Stimulated activated CD4-positive, alpha-beta T cell treated with anti-CD3 and anti-CD28 coated beads, Interleukin-15, amount 100 ng/mL, for 48 hours (primary cell): Measurements from ENCODE around the gene SLC30A5.
"Not testable (repeated sequence)": the region's sequence is repeated elsewhere in the genome, so short reads cannot be mapped to it uniquely, and the experiment has no call there.

Experiments used
- DNase-seq, 2 donors: peaks; one replicate each; pipeline ENCODE4 v3.0.0-alpha.2; 2020; ENCODE audit warnings: low read depth in 2 of 2

SLC30A5 gene

DNA sequence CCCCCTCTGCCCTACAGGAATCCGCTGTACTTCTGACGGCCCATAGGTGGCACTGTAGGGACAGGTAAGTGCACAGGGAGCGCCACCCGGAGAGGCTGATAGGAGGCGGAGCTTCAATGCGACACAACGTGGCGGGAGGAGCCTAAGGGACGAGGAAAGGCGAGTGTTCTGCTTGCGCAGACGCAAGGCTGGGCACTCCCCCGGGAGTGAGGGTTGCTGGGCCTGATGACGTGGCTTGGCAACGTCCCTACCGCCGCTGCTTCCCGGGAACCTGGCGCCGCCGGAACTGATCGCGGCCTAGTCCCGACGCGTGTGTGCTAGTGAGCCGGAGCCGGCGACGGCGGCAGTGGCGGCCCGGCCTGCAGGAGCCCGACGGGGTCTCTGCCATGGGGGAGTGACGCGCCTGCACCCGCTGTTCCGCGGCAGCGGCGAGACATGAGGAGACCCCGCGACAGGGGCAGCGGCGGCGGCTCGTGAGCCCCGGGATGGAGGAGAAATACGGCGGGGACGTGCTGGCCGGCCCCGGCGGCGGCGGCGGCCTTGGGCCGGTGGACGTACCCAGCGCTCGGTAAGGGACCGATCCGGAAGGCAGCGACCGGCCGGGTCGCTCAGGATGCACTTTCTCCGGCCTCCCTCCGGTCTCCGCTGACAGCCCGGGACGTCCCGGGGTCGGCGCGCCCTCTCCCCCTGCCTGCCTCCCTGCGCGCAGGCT is at the start of gene SLC30A5:
TSS of gene SLC30A5 (plus strand) at position 244 of the 712 bp plus-strand sequence. CDS start at position 486, 242 bp downstream.
- DNase-seq = peak; percentile 98 to 99

DNA sequence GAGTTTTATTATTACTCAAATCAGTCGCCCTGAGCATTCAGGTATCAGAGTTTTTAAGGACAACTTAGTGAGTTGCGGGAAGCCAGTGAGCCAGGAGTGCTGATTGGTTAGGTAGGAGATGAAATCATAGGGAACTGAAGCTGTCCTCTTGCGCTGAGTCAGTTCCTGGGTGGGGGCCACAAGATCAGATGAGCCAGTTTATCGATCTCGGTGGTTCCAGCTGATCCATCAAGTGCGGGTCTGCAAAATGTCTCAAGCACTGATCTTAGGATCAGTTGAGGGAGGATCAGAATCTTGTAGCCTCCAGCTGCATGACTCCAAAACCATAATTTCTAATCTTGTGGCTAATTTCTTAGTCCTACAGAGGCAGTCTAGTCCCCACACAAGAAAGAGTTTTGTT is 48.6 kb upstream of the SLC30A5 start:
- DNase-seq = not testable (repeated sequence)

DNA sequence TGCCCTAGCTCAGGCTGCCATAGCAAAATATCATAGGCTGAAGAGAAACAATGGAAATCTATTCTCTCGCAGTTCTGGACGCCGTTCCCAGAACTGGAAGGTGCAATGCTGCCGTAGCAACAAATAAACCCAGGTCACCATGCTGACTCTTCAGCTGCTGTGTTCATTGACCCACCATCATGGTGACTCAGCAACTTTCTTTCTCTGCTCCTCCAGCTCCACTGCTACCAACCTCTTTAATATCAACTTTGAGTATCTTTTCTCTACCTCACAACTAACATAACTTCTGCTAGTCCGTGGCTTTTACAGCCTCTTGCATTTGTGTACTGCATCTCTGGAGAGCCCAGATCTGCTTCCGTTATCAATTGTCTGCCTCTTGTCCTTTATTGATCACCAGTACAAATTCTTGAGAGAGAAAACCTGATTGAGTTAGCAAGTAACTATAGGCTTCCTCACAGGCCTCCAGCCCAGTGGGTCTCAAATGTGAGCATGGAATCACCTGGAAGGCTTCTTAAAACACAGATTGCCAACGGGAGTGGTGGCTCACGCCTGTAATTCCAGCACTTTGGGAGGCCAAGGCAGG is 47.3 kb upstream of the SLC30A5 start:
- DNase-seq = no peak

DNA sequence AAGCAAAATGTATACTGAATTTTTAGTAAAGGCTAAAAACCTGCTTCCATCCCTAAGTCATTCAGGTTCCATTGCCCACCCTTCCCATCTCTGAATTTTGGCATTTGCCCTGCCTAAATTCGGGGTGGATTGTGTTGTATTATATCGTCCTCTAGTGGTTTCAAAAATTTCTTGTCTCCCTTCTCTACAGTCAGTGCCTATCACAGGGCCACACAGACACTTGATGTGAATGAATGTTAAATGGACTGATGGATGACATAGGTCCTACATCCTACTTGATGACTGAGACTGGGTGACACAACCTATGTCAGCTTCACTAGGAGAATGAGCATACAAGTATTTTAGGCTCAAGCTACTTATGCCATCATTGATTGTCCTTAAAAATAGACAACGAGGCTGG is 45.6 kb upstream of the SLC30A5 start:
- DNase-seq = no peak

DNA sequence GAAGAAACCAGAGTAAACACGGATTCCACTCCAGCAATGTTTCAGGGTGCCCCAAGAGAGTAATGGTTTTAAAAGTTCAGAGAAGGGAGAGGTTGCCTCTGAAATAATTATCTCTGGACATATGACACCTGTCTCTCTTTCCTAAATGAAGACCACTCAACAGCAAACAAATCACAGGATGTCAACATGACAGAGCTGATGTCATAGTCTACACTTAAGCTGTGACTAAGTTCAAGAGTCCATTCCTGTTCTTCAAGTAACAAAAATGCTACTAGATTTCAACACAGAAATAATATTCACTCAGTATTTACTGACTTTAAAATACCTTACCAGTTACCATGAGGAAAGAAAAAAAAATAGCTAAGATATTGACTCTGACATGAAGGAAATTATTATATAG is 44.7 kb upstream of the SLC30A5 start:
- no peak for DNase-seq

DNA sequence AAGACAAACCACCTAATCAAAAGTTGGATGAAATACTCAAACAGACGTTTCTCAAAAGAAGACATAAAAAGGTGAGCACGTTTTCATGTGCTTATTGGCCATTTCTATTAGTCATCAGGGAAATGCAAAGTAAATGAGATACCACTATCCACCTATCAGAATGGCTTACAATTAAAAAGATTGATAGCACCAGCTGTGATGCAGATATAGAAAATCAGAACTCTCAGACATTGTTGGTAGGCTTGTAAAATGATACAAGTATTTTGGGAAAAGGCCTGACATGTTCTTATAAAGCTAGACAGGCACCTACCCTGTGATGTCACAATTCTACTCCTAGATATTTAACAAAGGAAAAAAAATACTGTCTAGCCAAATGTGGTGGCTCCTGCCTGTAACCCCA is 44.0 kb upstream of the SLC30A5 start:
- DNase-seq = no peak

DNA sequence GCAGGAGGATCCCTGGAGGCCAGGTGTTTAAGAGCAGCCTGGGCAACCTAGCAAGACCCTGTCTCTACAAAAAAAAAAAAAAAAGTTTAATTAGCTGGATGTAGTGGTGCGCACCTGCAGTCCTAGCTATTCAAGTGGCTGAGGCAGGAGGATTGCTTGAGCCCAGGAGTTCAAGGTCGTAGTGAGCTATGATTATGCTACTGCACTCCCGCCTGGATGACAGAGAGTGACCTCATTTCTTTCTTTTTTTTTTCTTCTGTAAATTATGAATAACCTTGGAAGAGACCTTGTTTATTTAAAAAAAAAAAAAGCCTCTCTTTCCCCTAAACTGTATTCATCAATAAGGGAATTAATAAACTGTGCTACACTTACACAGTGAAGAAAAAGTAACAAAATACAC is 43.6 kb upstream of the SLC30A5 start:
- DNase-seq = no peak

DNA sequence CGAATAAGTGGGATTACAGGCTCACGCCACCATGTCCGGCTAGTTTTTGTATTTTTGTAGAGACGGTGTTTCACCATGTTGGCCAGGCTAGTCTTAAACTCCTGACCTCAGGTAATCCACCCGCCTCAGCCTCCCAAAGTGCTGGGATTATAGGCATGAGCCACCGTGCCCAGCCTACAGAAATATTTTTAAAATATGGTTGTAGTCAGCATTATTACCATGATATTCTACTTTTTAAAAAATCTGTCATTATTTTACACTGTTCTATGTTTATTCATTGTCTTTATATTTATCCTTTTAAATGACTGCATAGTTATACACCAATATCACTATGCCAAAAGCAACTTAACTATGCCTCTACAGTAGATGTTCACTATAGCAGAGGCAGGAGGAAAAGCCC is 41.6 kb upstream of the SLC30A5 start:
- no peak for DNase-seq

DNA sequence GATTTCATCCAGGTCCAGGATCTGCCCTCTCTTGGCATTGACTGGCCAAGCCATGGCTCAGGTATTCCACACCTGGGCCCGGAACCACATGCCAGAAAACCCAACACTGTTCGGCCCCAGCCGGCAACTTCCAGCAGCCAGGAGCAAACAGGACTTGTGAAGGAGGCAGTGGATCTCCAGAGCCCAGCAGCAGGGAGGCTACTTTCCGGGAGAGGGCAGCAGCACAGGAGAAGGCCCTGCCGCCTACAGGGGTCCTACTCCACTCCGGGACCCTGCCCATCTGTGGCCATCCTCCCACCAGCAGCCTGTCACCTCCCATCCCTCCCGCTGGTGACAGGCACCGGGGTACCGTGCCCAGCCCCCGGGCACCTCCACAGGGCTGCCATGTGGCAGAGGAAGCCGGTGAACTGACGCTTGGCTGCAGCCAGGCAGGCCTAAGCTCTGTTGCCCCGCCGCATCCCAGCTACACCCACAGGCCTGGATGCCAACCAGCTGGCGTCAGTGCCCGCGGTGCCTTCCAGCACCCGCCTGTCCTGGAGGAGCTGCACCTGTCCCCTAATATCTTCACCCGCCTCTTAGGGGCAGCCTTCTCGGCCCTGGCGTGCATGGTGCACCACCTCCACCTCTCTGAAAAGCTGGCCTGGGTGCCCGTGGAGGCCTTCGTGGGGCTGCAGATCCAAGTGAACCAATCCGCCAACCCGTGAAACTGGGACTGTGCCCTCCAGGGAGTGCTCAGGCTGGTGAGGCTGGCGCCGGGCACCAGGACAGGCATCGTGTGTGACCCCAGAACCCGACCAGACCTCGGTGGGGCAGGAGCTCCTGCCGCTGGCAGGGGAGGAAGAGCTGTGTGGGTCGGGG is 18.9 kb upstream of the SLC30A5 start:
- DNase-seq = no peak

DNA sequence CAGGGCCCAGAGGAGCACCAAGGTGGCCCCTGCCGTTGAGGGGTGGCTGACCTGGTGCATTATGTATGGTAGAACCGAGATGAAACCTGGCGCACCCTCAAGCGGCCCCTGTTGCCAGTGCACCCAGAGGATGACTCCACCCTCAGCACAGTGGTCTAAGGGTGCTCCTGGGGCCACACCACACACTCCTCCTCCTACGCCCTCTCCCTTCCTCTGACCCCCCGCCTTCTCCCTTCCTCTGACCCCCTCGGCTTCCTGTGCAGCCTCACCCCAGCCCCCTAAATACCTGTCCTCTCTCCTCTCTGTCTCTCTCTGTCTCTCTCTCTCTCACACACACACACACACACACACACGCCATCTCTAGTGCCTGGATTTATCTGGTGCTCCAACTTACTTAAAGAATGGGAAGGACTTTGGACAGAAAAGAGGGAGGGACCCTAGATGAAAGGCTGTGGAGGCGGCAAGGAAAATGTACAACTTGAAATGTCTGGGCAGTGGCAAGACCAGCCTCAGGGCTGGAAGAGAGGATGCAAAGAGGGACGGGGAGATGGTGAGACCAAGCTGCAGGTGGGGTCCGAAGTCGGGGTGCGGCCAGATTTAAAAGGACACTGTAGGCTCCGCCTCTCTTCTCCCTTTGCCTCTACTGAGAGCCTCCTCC is 18.2 kb upstream of the SLC30A5 start:
- no peak for DNase-seq

DNA sequence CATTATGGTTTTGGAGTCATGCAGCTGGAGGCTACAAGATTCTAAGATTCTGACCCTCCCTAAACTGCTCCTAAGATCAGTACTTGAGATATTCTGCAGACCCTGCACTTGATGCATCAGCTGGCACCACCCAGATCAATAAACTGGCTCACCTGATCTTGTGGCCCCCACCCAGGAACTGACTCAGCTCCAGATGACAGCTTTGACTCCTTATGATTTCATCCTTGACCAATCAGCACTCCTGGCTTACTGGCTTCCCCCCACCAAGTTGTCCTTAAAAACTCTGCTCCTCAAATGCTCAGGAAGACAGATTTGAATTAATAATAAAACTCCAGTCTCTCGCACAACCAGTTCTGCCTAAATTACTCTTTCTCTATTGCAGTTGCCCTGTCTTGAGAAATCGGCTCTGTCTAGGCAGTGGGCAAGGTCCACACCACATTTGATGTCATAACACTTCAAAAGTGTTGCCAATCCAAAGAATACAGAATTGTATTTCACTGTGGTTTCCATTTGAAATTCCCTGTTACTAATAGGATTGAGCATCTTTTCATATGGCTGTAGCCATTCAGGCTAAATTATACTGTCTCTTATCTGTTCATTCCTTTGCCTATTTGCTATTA is 14.8 kb upstream of the SLC30A5 start:
- no peak for DNase-seq

DNA sequence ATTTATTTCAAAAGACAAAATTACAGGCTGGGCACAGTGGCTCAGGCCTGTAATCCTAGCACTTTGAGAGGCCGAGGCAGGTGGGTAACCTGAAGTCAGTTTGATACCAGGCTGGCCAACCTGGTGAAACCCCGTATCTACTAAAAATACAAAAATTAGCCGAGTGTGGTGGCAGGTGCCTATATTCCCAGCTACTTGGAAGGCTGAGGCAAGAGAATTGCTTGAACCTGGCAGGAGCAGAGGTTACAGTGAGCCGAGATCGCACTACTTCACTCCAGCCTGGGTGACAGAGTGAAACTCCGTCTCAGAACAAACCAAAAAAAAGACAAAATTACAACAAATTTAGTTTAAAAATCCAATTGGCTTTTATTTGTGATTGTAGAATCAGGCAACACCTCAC is 14.3 kb upstream of the SLC30A5 start:
- DNase-seq = no peak

DNA sequence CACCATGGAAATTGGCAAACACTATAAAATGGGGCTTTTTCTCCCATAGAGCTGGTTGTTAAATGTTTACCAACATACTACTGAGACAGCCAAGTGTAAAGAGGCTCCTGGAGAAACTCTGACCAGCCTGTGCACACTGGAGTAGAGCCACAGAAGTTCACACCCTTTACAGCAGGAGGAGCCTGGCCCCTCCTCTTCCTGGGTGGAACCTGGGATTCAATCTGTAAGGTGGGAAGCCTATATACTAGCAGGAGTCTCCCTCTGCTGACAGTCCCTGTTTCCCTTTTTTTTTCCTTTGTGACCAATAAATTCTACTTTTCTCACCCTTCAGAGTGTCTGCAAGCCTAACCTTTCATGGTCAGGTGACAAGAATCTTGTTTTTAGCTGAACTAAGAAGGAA is 10.4 kb upstream of the SLC30A5 start:
- DNase-seq = no peak

DNA sequence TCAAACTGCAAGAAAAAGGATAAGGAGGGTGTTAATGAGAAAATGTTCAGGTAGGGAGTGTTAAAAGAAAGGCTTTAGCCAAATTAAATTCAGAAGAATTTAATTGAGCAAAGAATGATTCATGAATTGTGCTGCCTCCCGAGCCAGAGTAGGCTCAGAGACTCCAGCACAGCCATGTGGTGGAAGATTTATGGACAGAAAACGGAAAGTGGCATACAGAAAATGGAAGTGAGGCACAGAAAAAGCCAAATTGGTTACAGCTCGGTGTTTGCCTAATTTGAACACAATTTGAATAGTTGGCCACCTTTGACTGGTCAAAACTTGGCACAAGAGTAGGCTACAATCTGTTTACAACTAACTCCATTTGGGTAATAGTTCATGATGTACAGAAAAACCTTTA is 9.6 kb upstream of the SLC30A5 start:
- no peak for DNase-seq

DNA sequence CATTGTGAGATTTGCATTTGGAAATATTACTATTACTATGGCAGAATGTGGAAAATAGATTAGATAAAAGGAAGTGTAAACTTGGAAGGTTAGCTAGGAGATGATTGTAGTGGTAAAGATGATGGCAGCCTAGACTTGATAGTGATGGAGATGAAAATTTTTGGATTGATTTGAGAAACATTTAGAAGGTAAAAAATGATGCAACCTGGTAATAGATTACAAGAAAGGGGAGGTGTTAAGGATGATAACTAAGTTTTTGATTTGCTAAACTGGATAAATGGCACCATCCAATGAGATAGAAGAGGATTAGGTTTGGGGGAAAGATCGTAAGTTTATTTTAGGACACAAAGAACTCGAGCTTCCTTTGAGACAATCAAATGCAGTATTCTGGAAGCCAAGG is 8.9 kb upstream of the SLC30A5 start:
- no peak for DNase-seq

DNA sequence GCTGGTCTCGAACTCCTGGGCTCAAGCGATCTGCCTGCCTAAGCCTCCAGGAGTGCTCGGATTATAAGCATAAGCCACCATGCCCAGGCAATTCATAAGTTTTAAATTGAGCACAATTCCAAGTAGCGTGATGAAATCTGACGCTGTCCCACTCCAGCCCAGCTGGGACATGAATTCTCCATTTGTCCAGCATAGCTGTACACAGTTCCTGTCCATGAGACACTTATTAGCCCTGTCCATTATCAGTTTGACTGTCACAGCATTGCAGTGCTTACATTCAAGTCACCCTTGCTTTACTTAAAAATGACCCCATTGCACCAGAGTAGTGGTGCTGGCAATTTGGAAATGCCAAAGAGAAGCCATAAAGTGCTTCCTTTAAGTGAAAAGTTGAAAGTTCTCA is 7.6 kb upstream of the SLC30A5 start:
- DNase-seq = no peak

DNA sequence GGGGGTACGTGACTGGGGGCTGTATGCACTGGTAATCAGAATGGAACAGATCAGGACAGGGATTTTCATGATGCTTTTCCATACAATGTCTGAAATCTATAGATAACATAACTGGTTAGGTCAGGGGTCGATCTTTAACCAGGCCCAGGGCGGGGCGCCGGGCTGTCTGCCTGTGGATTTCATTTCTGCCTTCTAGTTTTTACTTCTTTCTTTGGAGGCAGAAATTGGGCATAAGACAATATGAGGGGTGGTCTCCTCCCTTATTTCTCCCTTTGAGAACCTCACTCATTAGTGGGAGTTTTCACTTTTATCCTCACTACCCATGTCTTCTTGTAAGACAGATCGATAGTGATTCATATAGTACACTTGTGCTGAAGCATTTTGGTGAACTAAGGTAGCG is 5.8 kb upstream of the SLC30A5 start:
- DNase-seq = not testable (repeated sequence)

DNA sequence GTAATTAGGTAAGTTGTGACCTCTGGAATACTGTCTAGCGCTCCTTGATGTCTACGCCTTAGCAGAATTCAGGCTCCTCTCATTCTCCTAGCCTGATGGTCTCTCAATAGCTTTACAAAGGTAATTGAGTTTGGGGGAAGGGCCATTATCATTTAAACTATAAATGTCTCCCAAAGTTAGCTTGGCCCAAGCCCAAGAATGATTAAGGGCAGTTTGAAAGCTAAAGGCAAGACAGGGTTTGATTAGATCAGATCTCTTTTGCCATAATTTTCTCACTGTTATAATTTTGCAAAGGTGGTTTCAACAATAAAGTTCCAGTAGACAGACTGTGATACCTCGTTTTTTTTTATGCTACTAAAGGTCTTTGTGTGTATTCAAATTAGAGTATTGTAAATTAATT is 3.7 kb upstream of the SLC30A5 start:
- no peak for DNase-seq

DNA sequence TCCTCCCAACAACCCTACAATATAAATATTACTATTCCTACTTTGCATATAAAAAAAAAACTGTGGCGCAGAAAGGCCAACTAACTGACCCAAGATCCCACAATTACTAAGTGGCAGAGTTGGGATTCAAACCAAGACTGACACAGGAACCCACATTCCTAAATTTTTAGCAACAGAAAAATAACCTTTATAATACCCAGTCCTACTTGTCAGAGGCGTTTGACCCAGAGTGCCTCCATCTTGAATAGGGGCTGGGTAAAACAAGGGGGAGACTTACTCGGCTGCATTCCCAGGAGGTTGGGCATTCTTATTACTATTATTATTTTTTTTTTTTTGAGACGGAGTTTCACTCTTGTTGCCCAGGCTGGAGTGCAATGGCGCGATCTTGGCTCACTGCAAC is 2.0 kb upstream of the SLC30A5 start:
- no peak for DNase-seq

DNA sequence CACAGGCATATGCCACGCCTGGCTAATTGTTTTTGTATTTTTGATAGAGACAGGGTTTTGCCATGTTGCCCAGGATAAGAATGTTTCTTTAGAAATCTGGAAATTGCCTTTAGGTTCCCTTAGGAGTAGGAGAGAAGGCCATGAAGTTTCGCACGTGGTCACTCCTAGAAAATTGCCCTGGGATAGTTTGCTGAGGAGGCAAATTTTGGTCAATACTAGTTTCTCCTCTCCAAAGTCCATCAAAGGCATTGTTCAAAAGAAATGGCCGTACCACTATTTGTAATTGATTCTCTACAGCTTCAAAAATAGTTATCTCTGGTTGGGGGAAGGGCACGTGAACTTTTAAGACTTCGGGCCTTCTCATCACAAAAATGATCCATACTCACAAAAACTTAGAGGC is 845 bp upstream of the SLC30A5 start:
- no peak for DNase-seq

DNA sequence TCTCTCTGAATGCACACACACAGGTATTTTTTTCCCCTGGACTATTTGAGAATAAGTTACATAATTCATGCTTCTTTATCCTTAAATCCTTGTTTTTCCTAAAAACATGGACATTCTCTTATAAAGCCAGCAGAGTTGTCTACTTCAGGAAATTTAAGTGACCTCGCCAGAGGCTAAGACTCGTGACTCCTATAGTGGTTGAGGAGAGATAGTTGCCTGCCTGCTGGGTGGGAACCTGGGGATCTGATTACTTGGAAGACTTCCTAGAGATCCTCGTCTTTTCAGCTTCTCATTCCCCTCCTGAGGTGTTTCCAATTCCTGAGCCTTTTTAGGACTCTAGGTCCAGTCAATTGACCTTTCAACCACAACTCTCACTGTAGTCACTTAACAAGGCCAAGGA is 5.5 kb downstream of the SLC30A5 start:
- DNase-seq = no peak

DNA sequence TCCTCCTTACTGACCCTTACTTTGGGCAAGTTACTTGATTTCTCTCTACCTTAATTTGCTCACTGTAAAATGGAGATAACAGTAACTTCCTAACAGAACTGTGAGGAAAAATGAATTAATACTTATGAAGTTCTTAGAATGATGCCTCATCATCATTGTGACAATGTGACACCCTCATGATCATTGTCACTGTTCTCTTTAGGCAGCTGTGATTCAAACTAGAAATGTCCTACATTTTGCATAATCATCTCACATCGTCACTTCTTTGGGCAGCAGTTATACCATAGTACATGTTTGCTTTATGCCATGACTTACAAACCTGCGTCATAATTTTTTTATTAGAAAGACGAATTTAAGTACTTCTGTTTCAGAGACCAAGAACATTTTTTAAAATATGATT is 9.7 kb downstream of the SLC30A5 start:
- DNase-seq = no peak
